ENCODE data around the gene NQO1. TPM values are rescaled to one million over a fixed set of nuclear protein-coding genes. Genes with fewer than 3 reads are reported as not detected.

NQO1 gene
- total RNA-seq, 1 donor from 2014 or later = 74.5 TPM

DNA sequence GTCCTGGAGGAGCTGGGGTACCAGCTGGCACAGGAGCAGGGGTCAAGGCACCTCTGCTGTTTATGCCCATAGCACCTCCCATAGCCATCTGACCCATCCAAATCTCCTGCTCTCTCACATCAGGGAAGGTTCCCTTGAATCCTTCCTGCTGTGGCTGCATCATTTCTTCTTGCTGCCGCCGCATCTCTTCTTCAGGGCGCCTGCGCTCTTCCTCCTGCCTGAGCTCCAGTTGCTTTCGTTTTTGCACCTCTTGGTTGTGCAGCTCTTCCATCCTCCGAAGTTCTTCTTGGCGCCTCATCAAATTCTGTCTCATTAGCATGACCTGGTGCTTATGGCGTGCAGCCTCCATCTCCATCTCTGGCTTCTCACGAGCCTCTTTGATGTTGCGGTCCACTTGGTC lies 30.3 kb upstream of the NQO1 start:
- no peaks in the 10 kb centered on the region for H3K9me3 Mint-ChIP-seq (ENCODE audit: unreplicated experiment)
- FAIRE-seq = no peak
- H3K4me1 ChIP-seq (ENCODE audit: insufficient read depth, low read length) = peaks cover 7% of the 10 kb centered on the region
- no peak overlapping the region for H3K27ac Mint-ChIP-seq (ENCODE audit: unreplicated experiment)
- H4K20me1 ChIP-seq (ENCODE audit: insufficient read depth, low read length) = peaks cover 16% of the 10 kb centered on the region
- H3K4me2 ChIP-seq (ENCODE audit: low read length) = no peak overlapping the region
- H2AFZ ChIP-seq (ENCODE audit: low read depth, low read length) = no peak overlapping the region
- DNase-seq (ENCODE audit: low read depth) = no peak
- no peak overlapping the region for H3K27ac ChIP-seq (ENCODE audit: low read depth, low read length)
- TF ChIP-seq, protein P1, sequence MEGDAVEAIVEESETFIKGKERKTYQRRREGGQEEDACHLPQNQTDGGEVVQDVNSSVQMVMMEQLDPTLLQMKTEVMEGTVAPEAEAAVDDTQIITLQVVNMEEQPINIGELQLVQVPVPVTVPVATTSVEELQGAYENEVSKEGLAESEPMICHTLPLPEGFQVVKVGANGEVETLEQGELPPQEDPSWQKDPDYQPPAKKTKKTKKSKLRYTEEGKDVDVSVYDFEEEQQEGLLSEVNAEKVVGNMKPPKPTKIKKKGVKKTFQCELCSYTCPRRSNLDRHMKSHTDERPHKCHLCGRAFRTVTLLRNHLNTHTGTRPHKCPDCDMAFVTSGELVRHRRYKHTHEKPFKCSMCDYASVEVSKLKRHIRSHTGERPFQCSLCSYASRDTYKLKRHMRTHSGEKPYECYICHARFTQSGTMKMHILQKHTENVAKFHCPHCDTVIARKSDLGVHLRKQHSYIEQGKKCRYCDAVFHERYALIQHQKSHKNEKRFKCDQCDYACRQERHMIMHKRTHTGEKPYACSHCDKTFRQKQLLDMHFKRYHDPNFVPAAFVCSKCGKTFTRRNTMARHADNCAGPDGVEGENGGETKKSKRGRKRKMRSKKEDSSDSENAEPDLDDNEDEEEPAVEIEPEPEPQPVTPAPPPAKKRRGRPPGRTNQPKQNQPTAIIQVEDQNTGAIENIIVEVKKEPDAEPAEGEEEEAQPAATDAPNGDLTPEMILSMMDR (IDR thresholded peaks at IDR 0.05; ENCODE audit: insufficient read depth, low read depth, low read length) = no peak
- TF ChIP-seq EZH2 (IDR thresholded peaks at IDR 0.05; ENCODE audit: insufficient read depth, low read length) = no peak
- no peaks in the 10 kb centered on the region for H3K27me3 ChIP-seq (ENCODE audit: insufficient read depth, low read length)
- H3K36me3 Mint-ChIP-seq (ENCODE audit: low read depth, unreplicated experiment) = peaks cover 7% of the 10 kb centered on the region
- H3K4me3 ChIP-seq (ENCODE audit: insufficient read depth, low read depth, low read length) = no peak overlapping the region
- no peak overlapping the region for H3K4me3 Mint-ChIP-seq (ENCODE audit: unreplicated experiment)
- H3K79me2 ChIP-seq (ENCODE audit: insufficient read depth, low read length) = peaks cover 31% of the 10 kb centered on the region
- H3K9ac ChIP-seq (ENCODE audit: low read length) = no peak overlapping the region
- H3K9me3 ChIP-seq (ENCODE audit: insufficient read depth, low read depth, low read length) = no peaks in the 10 kb centered on the region
- H3K36me3 ChIP-seq (ENCODE audit: insufficient read depth, low read length) = peaks cover 2% of the 10 kb centered on the region
- H3K27me3 Mint-ChIP-seq (ENCODE audit: low read depth, unreplicated experiment) = peaks cover 7% of the 10 kb centered on the region
- H3K4me1 Mint-ChIP-seq (ENCODE audit: low read depth, unreplicated experiment) = no peaks in the 10 kb centered on the region

DNA sequence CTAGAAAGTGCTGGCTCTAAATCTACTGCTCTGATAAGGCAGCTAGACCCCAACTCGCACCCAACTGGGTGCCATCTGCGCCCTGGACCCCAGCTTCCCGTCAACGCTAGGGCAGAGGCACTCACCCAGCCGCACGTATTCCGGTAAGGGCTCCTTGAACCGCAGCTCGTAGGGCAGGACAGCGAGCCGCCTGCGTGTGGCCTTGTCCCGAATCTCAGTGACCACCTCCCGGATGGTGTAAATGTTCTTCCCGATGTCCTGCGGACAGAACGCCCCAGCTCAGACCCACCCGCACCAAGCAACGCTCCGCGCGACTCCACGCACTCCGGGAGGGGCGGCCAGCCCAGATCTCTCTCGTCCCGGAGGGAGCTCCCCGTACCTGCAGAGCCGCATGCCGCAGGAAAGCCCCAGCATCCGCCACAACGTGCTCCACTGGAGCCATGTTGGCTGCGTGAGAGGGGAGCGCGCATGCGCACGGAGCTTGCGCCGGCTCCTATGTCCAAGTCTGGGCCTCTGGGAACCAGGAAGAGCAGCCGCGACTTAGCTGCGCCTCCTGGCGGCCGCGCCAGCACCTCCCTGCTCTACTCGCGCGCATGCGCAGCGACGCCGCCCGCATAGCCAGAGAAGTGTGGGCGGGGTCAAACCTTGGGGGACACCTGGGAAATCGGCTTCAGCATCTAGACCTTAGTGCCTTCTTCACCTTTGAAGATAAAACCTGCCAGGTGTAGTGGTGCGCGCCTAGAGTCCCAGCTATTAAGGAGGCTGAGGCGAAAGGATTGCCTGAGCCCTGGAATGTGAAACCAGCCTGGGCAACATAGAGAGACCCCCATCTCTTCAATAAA lies 28.3 kb upstream of the NQO1 start, which contains the start of gene NOB1:
NOB1 (minus strand) TSS at position 458 of the 842 bp plus-strand sequence; CDS start at position 442, 16 bp downstream.
- peak within 1 kb of the TSS; percentile 92 for H3K9ac ChIP-seq (ENCODE audit: low read length)
- H3K79me2 ChIP-seq (ENCODE audit: insufficient read depth, low read length) = peaks cover 48% of the 10 kb centered on the region
- H3K4me2 ChIP-seq (ENCODE audit: low read length) = peak within 1 kb of the TSS; percentile 85
- no peaks in the 10 kb centered on the region for H3K27me3 ChIP-seq (ENCODE audit: insufficient read depth, low read length)
- FAIRE-seq (no peak), DNase-seq (ENCODE audit: low read depth) (peak; percentile 83)
- H3K4me1 Mint-ChIP-seq (ENCODE audit: low read depth, unreplicated experiment) = no peaks in the 10 kb centered on the region
- H3K9me3 Mint-ChIP-seq (ENCODE audit: unreplicated experiment) = no peaks in the 10 kb centered on the region
- H3K36me3 ChIP-seq (ENCODE audit: insufficient read depth, low read length) = peaks cover 18% of the 10 kb centered on the region
- peaks cover 7% of the 10 kb centered on the region for H3K4me1 ChIP-seq (ENCODE audit: insufficient read depth, low read length)
- H3K9me3 ChIP-seq (ENCODE audit: insufficient read depth, low read depth, low read length) = no peaks in the 10 kb centered on the region
- peak within 1 kb of the TSS; percentile 100 for H3K4me3 Mint-ChIP-seq (ENCODE audit: unreplicated experiment)
- peak within 1 kb of the TSS; percentile 55 for H3K27ac ChIP-seq (ENCODE audit: low read depth, low read length)
- peak within 1 kb of the TSS; percentile 92 for H3K4me3 ChIP-seq (ENCODE audit: insufficient read depth, low read depth, low read length)
- peaks cover 7% of the 10 kb centered on the region for H3K27me3 Mint-ChIP-seq (ENCODE audit: low read depth, unreplicated experiment)
- peaks cover 7% of the 10 kb centered on the region for H3K36me3 Mint-ChIP-seq (ENCODE audit: low read depth, unreplicated experiment)
- peak within 1 kb of the TSS; percentile 83 for H2AFZ ChIP-seq (ENCODE audit: low read depth, low read length)
- TF ChIP-seq, protein P1 (IDR thresholded peaks at IDR 0.05; ENCODE audit: insufficient read depth, low read depth, low read length) = peak; percentile 97
- TF ChIP-seq EZH2 (IDR thresholded peaks at IDR 0.05; ENCODE audit: insufficient read depth, low read length) = no peak
- peaks cover 16% of the 10 kb centered on the region for H4K20me1 ChIP-seq (ENCODE audit: insufficient read depth, low read length)
- peak within 1 kb of the TSS; percentile 86 for H3K27ac Mint-ChIP-seq (ENCODE audit: unreplicated experiment)

DNA sequence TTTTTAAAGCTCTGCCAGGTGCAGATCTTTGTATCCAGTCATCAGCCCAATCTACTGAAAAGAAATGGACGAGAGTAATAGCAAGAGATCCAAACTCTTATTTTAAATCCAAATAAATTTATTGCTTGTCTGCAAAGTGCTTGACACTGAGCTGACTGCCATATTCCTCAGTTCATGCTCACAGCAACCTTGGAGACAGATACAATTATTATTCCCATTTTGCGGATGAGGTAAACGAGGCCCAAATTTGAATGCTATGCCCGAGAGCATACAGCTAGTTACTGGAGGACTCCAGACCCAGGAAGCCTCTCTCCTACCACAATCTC lies 27.7 kb upstream of the NQO1 start:
- FAIRE-seq (no peak), DNase-seq (ENCODE audit: low read depth) (no peak)
- H4K20me1 ChIP-seq (ENCODE audit: insufficient read depth, low read length) = peaks cover 16% of the 10 kb centered on the region
- TF ChIP-seq, protein P1 (IDR thresholded peaks at IDR 0.05; ENCODE audit: insufficient read depth, low read depth, low read length) = no peak
- no peak for TF ChIP-seq EZH2 (IDR thresholded peaks at IDR 0.05; ENCODE audit: insufficient read depth, low read length)
- no peaks in the 10 kb centered on the region for H3K9me3 Mint-ChIP-seq (ENCODE audit: unreplicated experiment)
- peak overlapping the region; percentile 85 for H3K4me2 ChIP-seq (ENCODE audit: low read length)
- no peaks in the 10 kb centered on the region for H3K4me1 Mint-ChIP-seq (ENCODE audit: low read depth, unreplicated experiment)
- H3K4me1 ChIP-seq (ENCODE audit: insufficient read depth, low read length) = peaks cover 7% of the 10 kb centered on the region
- peak overlapping the region; percentile 55 for H3K27ac ChIP-seq (ENCODE audit: low read depth, low read length)
- peaks cover 7% of the 10 kb centered on the region for H3K27me3 Mint-ChIP-seq (ENCODE audit: low read depth, unreplicated experiment)
- H3K9me3 ChIP-seq (ENCODE audit: insufficient read depth, low read depth, low read length) = no peaks in the 10 kb centered on the region
- H3K9ac ChIP-seq (ENCODE audit: low read length) = peak overlapping the region; percentile 92
- H3K4me3 ChIP-seq (ENCODE audit: insufficient read depth, low read depth, low read length) = peak overlapping the region; percentile 92
- peak overlapping the region; percentile 83 for H2AFZ ChIP-seq (ENCODE audit: low read depth, low read length)
- H3K36me3 ChIP-seq (ENCODE audit: insufficient read depth, low read length) = peaks cover 21% of the 10 kb centered on the region
- peaks cover 7% of the 10 kb centered on the region for H3K36me3 Mint-ChIP-seq (ENCODE audit: low read depth, unreplicated experiment)
- H3K27me3 ChIP-seq (ENCODE audit: insufficient read depth, low read length) = no peaks in the 10 kb centered on the region
- peak overlapping the region; percentile 100 for H3K4me3 Mint-ChIP-seq (ENCODE audit: unreplicated experiment)
- peaks cover 49% of the 10 kb centered on the region for H3K79me2 ChIP-seq (ENCODE audit: insufficient read depth, low read length)
- H3K27ac Mint-ChIP-seq (ENCODE audit: unreplicated experiment) = peak overlapping the region; percentile 86

Data from astrocyte (in vitro differentiated cells and primary cell).